GM12892 (cell line): ENCODE results near the gene TNFRSF12A.
"Not testable (repeated sequence)": the region's sequence is repeated elsewhere in the genome, so short reads cannot be mapped to it uniquely, and the experiment has no call there.

ENCODE experiments used
- DNase-seq: peaks from one replicate; pipeline ENCODE4 v3.0.0; 2011; ENCODE audit not compliant: insufficient read length
- FAIRE-seq: peaks from 2 replicates; lab custom pipeline; 2011; peaks lifted over from hg19 to GRCh38; lab: Jason Lieb, UNC
- POLR2A ChIP-seq: IDR thresholded peaks from 2 replicates; pipeline ENCODE4 v1.6.1; 2011; ENCODE audit warnings: low read depth, low read length, control low read depth
- POLR2AphosphoS5 ChIP-seq: IDR thresholded peaks from 2 replicates; pipeline ENCODE4 v1.6.1; 2011; ENCODE audit warnings: low read depth, low read length, control low read depth
- TAF1 ChIP-seq: IDR thresholded peaks from 2 replicates; pipeline ENCODE4 v1.6.1; 2011; ENCODE audit warnings: low read depth, mild to moderate bottlenecking, control low read depth, low read length, borderline replicate concordance

TNFRSF12A gene

DNA sequence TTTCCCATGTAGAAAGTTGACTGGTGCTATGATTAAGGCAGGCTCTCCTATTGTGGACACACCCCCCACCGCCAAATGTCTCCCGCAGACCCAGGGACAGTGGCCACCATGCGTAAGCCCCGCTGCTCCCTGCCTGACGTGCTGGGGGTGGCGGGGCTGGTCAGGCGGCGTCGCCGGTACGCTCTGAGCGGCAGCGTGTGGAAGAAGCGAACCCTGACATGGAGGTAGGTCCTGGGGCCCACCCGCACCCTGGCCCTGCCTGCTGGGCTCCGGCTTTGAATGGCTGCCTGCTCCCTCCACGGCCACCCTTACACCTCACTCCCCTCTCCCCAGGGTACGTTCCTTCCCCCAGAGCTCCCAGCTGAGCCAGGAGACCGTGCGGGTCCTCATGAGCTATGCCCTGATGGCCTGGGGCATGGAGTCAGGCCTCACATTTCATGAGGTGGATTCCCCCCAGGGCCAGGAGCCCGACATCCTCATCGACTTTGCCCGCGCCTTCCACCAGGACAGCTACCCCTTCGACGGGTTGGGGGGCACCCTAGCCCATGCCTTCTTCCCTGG lies 29.8 kb downstream of the TNFRSF12A start:
- FAIRE-seq: no peak
- TF ChIP-seq POLR2A (no peak), TAF1 (no peak), POLR2AphosphoS5 (no peak)
- no peak for DNase-seq

DNA sequence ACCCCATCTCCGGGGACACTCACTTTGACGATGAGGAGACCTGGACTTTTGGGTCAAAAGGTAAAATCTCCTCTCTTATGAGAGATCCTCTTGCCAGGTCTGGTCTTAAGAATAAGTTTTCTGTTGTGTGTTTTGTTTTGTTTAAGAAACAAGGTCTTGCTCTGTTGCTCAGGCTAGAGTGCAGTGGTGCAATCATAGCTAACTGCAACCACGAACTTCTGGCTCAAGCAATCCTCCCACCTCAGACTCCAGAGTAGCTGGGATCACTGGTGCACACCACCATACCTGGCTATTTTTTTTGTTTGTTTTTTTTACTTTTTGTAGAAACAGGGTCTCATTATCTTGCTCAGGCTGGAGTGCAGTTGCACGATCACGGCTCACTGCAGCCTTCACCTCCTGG lies 30.3 kb downstream of the TNFRSF12A start:
- no peak for FAIRE-seq
- no peak for DNase-seq
- TF ChIP-seq POLR2A (no peak), POLR2AphosphoS5 (no peak), TAF1 (no peak)

- TF ChIP-seq TAF1 (no peak), POLR2AphosphoS5 (no peak), POLR2A (no peak)
- DNase-seq (no peak), FAIRE-seq (no peak)
These were observed 30.8 kb downstream of the TNFRSF12A start for GRCh38 chr16:3051009-3051408.

- no peak for FAIRE-seq
- no peak for TF ChIP-seq TAF1
- TF ChIP-seq POLR2AphosphoS5: no peak
- TF ChIP-seq POLR2A: no peak
- no peak for DNase-seq
These were observed 31.3 kb downstream of the TNFRSF12A start for GRCh38 chr16:3051494-3051893.

DNA sequence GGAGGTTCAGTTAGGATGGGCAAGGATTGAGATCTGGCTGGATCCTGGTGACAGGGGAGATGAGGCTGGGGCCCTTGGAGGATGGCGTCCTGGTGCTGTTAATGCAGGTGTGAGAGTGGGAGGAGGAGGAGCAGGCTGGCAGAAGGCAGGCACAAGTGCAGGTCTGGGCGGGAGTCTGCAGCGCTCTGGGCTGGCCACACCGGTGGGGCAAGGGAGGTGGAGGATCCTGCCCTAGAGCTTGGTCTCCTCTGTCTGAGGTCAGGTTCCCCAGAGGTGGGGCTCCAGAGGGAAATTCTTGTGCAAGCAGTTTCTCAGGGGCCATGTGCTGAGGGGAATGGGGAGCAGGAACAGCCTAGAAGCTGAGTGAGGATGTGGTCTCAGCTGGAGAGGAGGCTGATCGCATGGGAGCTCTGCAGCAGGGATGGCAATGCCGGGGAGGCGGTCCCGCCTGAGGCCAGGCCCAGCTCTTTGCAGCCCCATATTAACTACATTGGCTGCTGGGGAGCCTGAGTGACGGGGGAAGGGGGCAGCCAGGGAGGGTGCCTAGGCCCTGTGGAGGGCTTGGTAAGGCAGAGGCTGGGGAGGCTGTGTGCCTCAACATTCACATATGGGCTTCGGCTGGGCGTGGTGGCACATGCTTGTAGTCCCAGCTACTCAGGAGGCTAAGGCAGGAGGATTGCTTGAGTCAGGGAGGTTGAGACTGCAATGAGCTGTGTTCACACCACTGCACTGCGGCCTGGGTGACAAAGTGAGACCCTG lies 32.6 kb downstream of the TNFRSF12A start:
- FAIRE-seq: peak; percentile 48
- not testable (repeated sequence) for DNase-seq

- FAIRE-seq: peak; percentile 96
- not testable (repeated sequence) for DNase-seq
These were observed 33.2 kb downstream of the TNFRSF12A start for GRCh38 chr16:3053330-3053710.

DNA sequence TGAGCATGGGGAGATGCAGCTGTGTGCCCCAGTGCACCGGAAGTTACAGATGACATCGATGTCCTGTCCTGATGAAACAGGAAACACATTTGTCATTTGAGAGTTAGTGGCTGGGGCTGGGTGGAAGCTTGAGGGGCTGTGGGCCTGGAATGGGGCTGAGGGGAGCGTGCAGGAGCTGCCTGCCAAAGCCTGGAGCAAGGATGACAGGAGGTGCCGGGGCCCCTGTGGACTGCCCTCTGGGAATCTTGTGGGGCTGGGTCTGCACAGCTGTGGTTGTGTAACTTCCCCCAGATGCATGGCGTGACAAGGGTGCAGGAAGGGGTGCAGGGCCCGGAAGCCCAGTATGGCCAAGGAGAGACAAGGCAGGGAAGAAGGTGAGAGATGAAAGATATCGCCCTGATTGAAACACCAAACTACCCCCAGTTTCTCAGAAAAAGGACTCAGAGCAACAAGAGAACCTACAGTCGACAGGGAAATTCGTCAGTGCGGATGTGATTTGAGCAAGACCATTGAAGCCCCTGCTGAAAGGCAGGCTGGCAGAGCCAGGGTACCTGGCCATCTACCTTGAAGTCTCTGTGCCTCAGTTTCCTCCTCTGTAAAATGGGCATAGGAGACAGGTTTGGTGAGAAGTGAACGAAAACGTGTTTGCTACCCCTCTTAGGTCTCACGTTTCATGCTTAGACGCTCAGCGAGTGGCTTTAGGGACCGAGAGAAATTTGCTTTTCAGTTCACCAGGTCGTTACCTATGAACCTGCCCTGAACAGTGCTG lies 35.0 kb downstream of the TNFRSF12A start:
- no peak for TF ChIP-seq POLR2A
- no peak for TF ChIP-seq TAF1
- no peak for TF ChIP-seq POLR2AphosphoS5
- FAIRE-seq (peak; percentile 72), DNase-seq (no peak)

DNA sequence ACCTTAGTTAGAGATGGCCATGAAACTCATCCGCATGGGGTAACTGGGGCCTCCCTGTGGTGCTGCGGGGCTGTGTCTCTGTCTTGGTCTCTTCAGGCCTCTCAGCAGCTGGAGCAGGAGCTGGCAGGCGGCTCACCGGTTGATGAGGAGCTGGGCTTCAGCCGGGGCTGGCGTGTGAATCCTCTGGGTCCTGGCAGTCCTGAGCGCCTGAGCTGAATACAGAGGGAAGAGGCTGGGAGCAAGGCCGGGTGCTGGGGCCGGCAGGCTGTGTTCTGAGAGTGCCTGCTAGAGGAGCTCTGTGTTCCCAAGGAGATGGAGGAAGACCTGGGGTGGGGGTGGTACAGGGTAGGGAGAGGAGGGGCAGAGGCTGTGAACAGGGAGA lies 35.6 kb downstream of the TNFRSF12A start:
- not testable (repeated sequence) for DNase-seq
- peak; percentile 5 for FAIRE-seq

DNA sequence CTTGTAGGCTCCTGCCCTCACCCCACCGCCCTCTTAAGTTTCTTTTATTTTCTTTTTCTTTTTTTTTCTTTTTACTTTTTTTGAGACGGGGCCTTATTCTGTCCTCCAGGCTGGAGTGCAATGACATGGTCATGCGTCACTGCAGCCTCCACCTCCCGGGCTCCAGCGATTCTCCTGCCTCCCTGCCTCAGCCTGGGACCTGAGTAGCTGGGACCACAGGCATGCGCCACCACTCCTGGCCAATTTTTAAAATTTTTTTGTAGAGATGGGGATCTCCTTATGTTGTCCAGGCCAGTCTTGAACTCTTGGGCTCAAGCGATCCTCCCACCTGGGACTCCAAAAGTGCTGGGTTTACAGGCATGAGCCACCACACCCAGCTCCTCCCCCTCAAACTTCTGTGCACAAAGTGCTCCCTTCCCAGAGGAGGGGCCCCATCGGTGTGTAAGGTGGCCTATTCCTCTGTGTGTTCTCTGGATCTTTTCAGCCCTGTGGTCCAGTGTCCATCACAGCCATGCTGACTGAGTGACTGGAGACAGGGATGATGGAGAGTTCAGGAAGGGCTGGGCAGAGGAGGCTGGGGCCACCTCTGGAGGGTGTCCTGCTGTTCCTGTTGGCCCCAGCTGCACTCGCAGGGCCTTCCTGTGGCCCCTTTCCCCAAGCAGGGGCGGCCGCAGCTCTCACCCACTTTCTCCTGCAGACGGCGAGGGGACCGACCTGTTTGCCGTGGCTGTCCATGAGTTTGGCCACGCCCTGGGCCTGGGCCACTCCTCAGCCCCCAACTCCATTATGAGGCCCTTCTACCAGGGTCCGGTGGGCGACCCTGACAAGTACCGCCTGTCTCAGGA lies 36.4 kb downstream of the TNFRSF12A start:
- no peak for FAIRE-seq
- no peak for DNase-seq
- TF ChIP-seq POLR2A: no peak
- TF ChIP-seq POLR2AphosphoS5: no peak
- TF ChIP-seq TAF1: no peak

DNA sequence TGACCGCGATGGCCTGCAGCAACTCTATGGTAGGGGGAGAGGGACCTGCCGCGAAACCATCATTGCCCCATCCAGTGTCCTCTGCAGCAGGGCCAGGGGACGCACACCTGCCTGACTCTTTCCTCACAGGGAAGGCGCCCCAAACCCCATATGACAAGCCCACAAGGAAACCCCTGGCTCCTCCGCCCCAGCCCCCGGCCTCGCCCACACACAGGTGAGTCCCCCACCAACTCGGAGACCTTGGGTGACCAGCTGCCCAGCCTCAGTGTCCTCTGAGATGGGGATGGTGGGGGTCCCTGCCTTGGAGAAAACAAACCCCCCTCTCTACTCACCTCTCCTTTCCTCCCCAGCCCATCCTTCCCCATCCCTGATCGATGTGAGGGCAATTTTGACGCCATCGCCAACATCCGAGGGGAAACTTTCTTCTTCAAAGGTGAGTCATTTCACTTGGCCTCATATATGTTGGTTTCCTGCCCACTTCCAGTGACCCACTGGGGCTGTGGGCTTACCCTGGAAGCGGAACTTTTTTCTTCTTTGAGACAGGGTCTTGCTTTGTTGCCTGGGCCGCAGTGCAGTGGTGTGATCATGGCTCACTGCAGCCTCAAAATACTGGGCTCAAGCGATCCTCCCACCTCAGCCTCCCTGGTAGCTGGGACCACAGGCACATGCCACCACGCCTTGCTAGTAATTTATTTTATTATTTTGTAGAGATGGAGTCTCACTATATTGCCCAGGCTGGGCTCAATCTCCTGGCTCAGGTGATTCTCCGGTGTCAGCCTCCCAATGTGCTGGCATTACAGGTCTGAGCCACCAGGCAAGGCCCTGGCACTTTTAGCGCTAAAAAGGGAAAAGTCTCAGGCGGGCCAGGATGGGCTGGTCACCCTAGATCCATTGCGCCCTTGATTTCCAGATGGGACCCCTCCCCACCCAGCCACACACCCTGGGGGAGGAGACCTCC lies 37.3 kb downstream of the TNFRSF12A start:
- DNase-seq (no peak), FAIRE-seq (no peak)
- no peak for TF ChIP-seq POLR2A
- no peak for TF ChIP-seq POLR2AphosphoS5
- TF ChIP-seq TAF1: no peak
